Activated T-cell treated with anti-CD3 and anti-CD28 coated beads for 1 hour (primary cell): ENCODE measurements around the gene BORCS8.

Experiments
- DNase-seq: peaks from one replicate; pipeline ENCODE4 v3.0.0-alpha.2; 2020; ENCODE audit warnings: low read depth

BORCS8 gene

GRCh38 chr19:19213426-19214158, 21.6 kb upstream of the BORCS8 start:
- DNase-seq = no peak

- DNase-seq = no peak
Observed at GRCh38 chr19:19212916-19213315, 21.0 kb upstream of the BORCS8 start.

GRCh38 chr19:19211499-19212420, 19.8 kb upstream of the BORCS8 start, which contains the start of gene NCAN:
TSS of gene NCAN (plus strand) at chr19:19211958. CDS start at chr19:19216954, 4,996 bp downstream.
- no peak for DNase-seq

- DNase-seq = no peak
Observed at GRCh38 chr19:19209372-19209771, 17.4 kb upstream of the BORCS8 start.

GRCh38 chr19:19207637-19208572, 16.0 kb upstream of the BORCS8 start:
- DNase-seq = no peak

GRCh38 chr19:19206938-19207337, 15.0 kb upstream of the BORCS8 start:
- no peak for DNase-seq

- no peak for DNase-seq
Observed at GRCh38 chr19:19205416-19206410, 13.8 kb upstream of the BORCS8 start.

- no peak for DNase-seq
Observed at GRCh38 chr19:19204181-19204580, 12.2 kb upstream of the BORCS8 start.

- peak; percentile 89 for DNase-seq
Observed at GRCh38 chr19:19203012-19203856, 11.3 kb upstream of the BORCS8 start, which contains the start of gene NR2C2AP. TSS of gene NR2C2AP (minus strand) at chr19:19203414. CDS start at chr19:19203060, 354 bp downstream.

- DNase-seq = no peak
Observed at GRCh38 chr19:19202707-19203011, 10.7 kb upstream of the BORCS8 start.

- DNase-seq = no peak
Observed at GRCh38 chr19:19201697-19202630, 10.0 kb upstream of the BORCS8 start.

GRCh38 chr19:19193926-19194325, 2.0 kb upstream of the BORCS8 start:
- DNase-seq = no peak

- no peak for DNase-seq
Observed at GRCh38 chr19:19192910-19193423, 1.0 kb upstream of the BORCS8 start.

GRCh38 chr19:19191768-19192077, 229 bp downstream of the BORCS8 start:
- DNase-seq = no peak

GRCh38 chr19:19186742-19187141, 5.2 kb downstream of the BORCS8 start:
- no peak for DNase-seq

- DNase-seq = peak; percentile 60
Observed at GRCh38 chr19:19185853-19186740, 5.9 kb downstream of the BORCS8 start.

- DNase-seq = no peak
Observed at GRCh38 chr19:19181488-19181998, 10.4 kb downstream of the BORCS8 start.
